Fibroblast of skin of right quadriceps (primary cell): ENCODE data around the gene STK38.

Experiments used
- DNase-seq: peaks from one replicate; pipeline ENCODE4 v3.0.0-alpha.2; 2013

The STK38 gene

GRCh38 chr6:36563237-36563927 is 16.1 kb upstream of the STK38 start:
- DNase-seq: peak; percentile 11

- no peak for DNase-seq
Observed at GRCh38 chr6:36560822-36561221, 13.5 kb upstream of the STK38 start.

- no peak for DNase-seq
Observed at GRCh38 chr6:36559011-36559793, 11.9 kb upstream of the STK38 start.

GRCh38 chr6:36556281-36556680 is 9.0 kb upstream of the STK38 start:
- no peak for DNase-seq

- no peak for DNase-seq
Observed at GRCh38 chr6:36555750-36556252, 8.5 kb upstream of the STK38 start.

GRCh38 chr6:36550473-36551000 is 3.3 kb upstream of the STK38 start:
- no peak for DNase-seq

- DNase-seq: no peak
Observed at GRCh38 chr6:36548401-36548743, 1.1 kb upstream of the STK38 start.

- DNase-seq: no peak
Observed at GRCh38 chr6:36547646-36548400, 544 bp upstream of the STK38 start.

- peak; percentile 22 for DNase-seq
Observed at GRCh38 chr6:36546308-36546919, 865 bp downstream of the STK38 start.

- DNase-seq: no peak
Observed at GRCh38 chr6:36545767-36546307, 1.4 kb downstream of the STK38 start.

GRCh38 chr6:36544228-36544627 is 3.1 kb downstream of the STK38 start:
- DNase-seq: peak; percentile 29

- DNase-seq: no peak
Observed at GRCh38 chr6:36542041-36542440, 5.2 kb downstream of the STK38 start.

GRCh38 chr6:36539814-36540568 is 7.3 kb downstream of the STK38 start:
- DNase-seq: no peak

GRCh38 chr6:36536873-36537547 is 10.3 kb downstream of the STK38 start:
- DNase-seq: no peak

GRCh38 chr6:36533321-36533720 is 14.0 kb downstream of the STK38 start:
- peak; percentile 16 for DNase-seq

GRCh38 chr6:36526066-36526465 is 21.2 kb downstream of the STK38 start:
- no peak for DNase-seq

- no peak for DNase-seq
Observed at GRCh38 chr6:36525346-36525745, 21.9 kb downstream of the STK38 start.

- no peak for DNase-seq
Observed at GRCh38 chr6:36524871-36525270, 22.4 kb downstream of the STK38 start.

GRCh38 chr6:36523936-36524499 is 23.3 kb downstream of the STK38 start:
- DNase-seq: no peak

GRCh38 chr6:36523451-36523850 is 23.8 kb downstream of the STK38 start:
- no peak for DNase-seq

- DNase-seq: no peak
Observed at GRCh38 chr6:36519352-36519751, 27.9 kb downstream of the STK38 start.
